Pancreas (tissue), 10 donors: ENCODE measurements around the gene COG7. TPM values are rescaled to one million over a fixed set of nuclear protein-coding genes. Genes with fewer than 3 reads are reported as not detected.

Source experiments
- ATAC-seq, 4 donors: fragments of 200-7000 bp; cut with Tn5 transposase; one replicate each; pipeline versions ENCODE4 v1.8.0 to v1.9.1; 2020; ENCODE audit warnings: mild to moderate bottlenecking in 4 of 4, moderate library complexity in 4 of 4
- DNase-seq, 6 donors: peaks; one replicate each; pipeline ENCODE4 v3.0.0-alpha.2; 2020
- FAIRE-seq: peaks from 2 replicates; lab custom pipeline; 2012; peaks lifted over from hg19 to GRCh38; lab: Jason Lieb, UNC
- H3K27ac ChIP-seq, 4 donors: fragments of 200-600 bp; sonication (generic); 1 replicate in 3 of 4; 2 replicates in 1 of 4; pipeline versions ENCODE4 v1.5.0 to v1.8.0; 2020
- H3K27me3 ChIP-seq, 4 donors: fragments of 200-600 bp; one replicate each; pipeline ENCODE4 v1.8.0; 2021
- H3K36me3 ChIP-seq, 3 donors: fragments of 200-600 bp; sonication (generic) in 1 of 3; one replicate each; pipeline versions ENCODE4 v1.5.0 to v1.8.0; 2020 to 2021
- H3K4me1 ChIP-seq, 3 donors: fragments of 200-600 bp; one replicate each; pipeline ENCODE4 v1.8.0; 2021
- H3K4me3 ChIP-seq, 4 donors: fragments of 200-600 bp; sonication (generic) in 2 of 4; one replicate each; pipeline versions ENCODE4 v1.5.0 to v1.8.0; 2020 to 2021
- H3K9me3 ChIP-seq, 4 donors: fragments of 200-600 bp; one replicate each; pipeline ENCODE4 v1.8.0; 2021
- WGBS, 2 donors: extraction: QIAGEN DNeasy Blood & Tissue Kit; methylation state at CpG; one replicate each; pipeline ENCODE4 v1.1.7; 2013; 5-methylcytosine and 5-hydroxymethylcytosine counted together
- intact Hi-C, 3 donors: fragments of 100-400 bp; cut with DNase I; formaldehyde crosslinking; loops; one replicate each; pipeline versions ENCODE4 v1.11.1 to v1.14.2; 2022
- polyA plus RNA-seq, 2 donors: library from polyadenylated mRNA; stranded (reverse); fragments of 200-250 nt; gene quantifications; one replicate each; pipeline ENCODE4 v1.2.3, GENCODE V29; 2013
- total RNA-seq, 6 donors: library from RNA; stranded (reverse); fragmentation: NEBNext Ultra II Directional in 4 of 6; extraction: Animal tissue kit (Norgen Biotek cat#: 25700) in 4 of 6; gene quantifications; one replicate each; pipeline versions ENCODE4 v1.2.1 to v1.2.4, GENCODE V29; 2021 to 2023
- TF ChIP-seq, protein P1 (sequence below), 4 donors: fragments of 200-600 bp; sonication (generic) in 3 of 4; IDR thresholded peaks; one replicate each; pipeline versions ENCODE4 v1.5.0 to v1.8.0; 2021; ENCODE audit warnings: antibody characterized with exemption in 4 of 4
- donor health status: healthy with polysubstance abuse.
- donor health status: DM: no; HTN: no; CAD: no; lungs with moderate emphysema.
- donor health status: DM: no; HTN: no; CAD: no.
- donor health status: control.
- donor health status: control.
- donor health status: Bipolar disorder and iron deficiency.
- donor health status: DM: yes; HTN: yes; CAD: no.
- donor health status: DM: no; HTN: no; CAD: no.
- donor health status: DM: no; HTN: no; CAD: no.
- donor health status: DM: yes; HTN: yes; CAD: no.

COG7 gene
- total and polyA plus RNA-seq, 8 donors, result 5.9 to 34.0 (median 9.1) TPM

DNA sequence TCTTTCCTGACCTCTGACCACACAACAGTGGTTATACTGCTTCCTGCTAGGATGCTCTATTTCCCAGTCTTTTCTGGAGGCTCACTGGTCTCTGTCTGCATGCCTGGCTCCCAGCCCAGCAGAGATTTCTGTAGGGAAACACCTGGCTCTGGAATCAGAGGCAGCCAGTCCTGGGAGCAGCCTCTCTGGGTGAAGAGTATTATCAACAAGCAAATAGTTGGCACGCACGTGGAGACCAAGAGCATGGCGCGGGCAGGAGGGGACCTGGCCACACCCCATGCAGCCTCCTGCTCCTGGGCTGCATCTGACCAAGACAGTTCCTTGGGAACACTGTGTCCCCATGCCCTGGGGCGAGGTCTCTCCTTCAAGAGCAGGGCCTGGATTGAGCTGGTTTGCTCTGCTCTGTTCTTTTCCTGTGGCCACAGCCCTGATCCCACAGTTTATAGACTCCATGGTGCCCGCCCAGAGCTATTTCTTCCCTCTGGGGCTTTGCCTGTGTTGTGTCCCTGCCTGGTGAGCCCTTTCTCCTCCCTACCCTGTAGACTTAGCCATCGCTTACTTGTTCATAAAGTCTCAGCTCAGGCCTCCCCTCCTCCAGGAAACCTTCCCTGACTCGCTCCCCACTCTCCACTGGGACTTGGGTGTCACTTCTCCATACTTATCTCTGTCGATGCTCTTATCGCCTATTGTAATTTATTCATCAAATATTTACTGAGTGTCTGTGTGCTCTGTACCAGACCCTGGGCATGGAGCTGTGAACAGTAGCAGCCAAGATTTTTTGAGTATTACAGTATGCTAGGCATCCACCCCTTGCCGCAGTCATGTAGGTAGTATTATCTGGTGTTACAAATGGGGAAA, 90.3 kb downstream of the COG7 start:
- TF ChIP-seq, protein P1, sequence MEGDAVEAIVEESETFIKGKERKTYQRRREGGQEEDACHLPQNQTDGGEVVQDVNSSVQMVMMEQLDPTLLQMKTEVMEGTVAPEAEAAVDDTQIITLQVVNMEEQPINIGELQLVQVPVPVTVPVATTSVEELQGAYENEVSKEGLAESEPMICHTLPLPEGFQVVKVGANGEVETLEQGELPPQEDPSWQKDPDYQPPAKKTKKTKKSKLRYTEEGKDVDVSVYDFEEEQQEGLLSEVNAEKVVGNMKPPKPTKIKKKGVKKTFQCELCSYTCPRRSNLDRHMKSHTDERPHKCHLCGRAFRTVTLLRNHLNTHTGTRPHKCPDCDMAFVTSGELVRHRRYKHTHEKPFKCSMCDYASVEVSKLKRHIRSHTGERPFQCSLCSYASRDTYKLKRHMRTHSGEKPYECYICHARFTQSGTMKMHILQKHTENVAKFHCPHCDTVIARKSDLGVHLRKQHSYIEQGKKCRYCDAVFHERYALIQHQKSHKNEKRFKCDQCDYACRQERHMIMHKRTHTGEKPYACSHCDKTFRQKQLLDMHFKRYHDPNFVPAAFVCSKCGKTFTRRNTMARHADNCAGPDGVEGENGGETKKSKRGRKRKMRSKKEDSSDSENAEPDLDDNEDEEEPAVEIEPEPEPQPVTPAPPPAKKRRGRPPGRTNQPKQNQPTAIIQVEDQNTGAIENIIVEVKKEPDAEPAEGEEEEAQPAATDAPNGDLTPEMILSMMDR (IDR thresholded peaks at IDR 0.05), result no peak
- intact Hi-C loops, result no loop called here
- Histone ChIP-seq H3K36me3 (no peaks in the 10 kb centered on the region), H3K4me3 (no peak overlapping the region), H3K27me3 (no peaks in the 10 kb centered on the region), H3K27ac (peak overlapping the region; percentile 16 to 70 (median 44)), H3K9me3 (no peaks in the 10 kb centered on the region), H3K4me1 (peaks cover 0 to 33% (median 5%) of the 10 kb centered on the region in 3 donors)
- FAIRE-seq (no peak), DNase-seq (peak in 5 of 6 donors; percentile 50 to 72 (median 60)), ATAC-seq (peak; percentile 65 to 82 (median 76))
- 24 to 26% methylated on average over 11 of the region's 11 CpGs for WGBS, 2 donors

DNA sequence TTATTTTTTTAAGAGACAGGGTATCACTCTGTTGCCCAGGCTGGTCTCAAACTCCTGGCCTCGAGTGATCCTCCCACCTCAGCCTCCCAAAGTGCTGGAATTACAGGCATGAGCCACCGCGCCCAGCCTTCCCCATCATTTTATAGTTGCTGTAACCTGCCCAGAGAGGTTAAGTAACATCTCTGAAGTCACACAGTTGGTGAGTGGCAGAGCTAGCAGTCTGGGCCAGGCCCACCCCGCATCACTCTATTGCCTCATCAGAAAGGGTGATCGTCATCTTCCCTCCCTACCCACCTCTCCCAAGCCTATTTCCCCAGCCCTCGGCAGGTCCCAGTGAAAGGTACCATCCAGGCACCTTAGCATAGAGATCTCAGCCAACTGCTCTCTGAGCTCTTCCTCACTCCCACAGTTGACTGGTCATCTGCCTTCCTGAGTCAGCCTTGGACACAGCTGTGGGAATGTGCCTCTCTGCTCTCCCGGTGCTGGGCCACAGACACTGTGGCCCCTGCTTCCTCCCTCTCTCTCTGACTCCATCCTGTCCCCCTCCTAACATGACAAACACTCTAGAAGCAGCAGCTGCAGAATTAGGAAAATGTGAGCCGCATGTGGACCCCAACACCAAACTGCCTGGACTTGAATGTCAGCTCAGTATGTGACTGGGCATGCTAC, 93.8 kb downstream of the COG7 start:
- TF ChIP-seq, protein P1 (IDR thresholded peaks at IDR 0.05), result no peak
- peaks cover 0 to 17% (median 5%) of the 10 kb centered on the region in 3 donors for H3K4me1 ChIP-seq
- FAIRE-seq (no peak), ATAC-seq (no peak), DNase-seq (peak in 1 of 6 donors; percentile 24)
- no peak overlapping the region for H3K27ac ChIP-seq
- H3K4me3 ChIP-seq, result no peak overlapping the region
- intact Hi-C loops, result no loop called here
- H3K9me3 ChIP-seq, result no peaks in the 10 kb centered on the region
- H3K36me3 ChIP-seq, result no peaks in the 10 kb centered on the region
- WGBS, 2 donors, result 72 to 75% methylated on average over 8 of the region's 8 CpGs
- no peaks in the 10 kb centered on the region for H3K27me3 ChIP-seq

DNA sequence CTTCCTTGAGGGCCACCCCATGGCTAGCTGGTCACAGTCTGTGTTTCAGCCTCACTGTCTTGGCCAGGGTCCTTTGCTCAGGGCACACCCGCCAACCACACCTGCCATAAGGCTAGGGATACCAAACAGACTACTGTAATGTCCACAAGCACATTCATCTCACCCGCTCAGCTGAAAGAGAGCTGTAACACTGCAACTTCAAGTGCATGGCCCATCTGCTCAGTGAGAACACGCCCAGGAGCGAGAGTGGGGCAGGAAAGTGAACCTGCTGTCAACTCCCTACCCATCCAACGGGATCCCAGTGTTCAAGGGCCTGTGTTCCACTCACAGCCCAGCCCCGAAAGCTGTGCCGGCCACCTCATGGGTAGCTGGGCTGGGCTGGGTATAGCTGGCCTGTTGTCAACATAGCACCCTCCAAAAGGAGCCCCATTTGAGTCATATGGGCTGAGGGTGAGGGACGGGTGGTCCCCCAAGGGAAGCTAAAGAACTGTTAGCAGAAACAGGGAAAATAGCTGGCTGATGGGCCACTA, 95.2 kb downstream of the COG7 start:
- 84 to 87% methylated on average over 8 of the region's 8 CpGs for WGBS, 2 donors
- H3K9me3 ChIP-seq, result no peaks in the 10 kb centered on the region
- TF ChIP-seq, protein P1 (IDR thresholded peaks at IDR 0.05), result no peak
- H3K4me1 ChIP-seq, result peaks cover 0 to 5% (median 0%) of the 10 kb centered on the region in 3 donors
- FAIRE-seq (no peak), ATAC-seq (no peak), DNase-seq (peak in 1 of 6 donors; percentile 34)
- intact Hi-C loops, result no loop called here
- no peaks in the 10 kb centered on the region for H3K27me3 ChIP-seq
- no peaks in the 10 kb centered on the region for H3K36me3 ChIP-seq
- no peak overlapping the region for H3K4me3 ChIP-seq
- H3K27ac ChIP-seq, result no peak overlapping the region

DNA sequence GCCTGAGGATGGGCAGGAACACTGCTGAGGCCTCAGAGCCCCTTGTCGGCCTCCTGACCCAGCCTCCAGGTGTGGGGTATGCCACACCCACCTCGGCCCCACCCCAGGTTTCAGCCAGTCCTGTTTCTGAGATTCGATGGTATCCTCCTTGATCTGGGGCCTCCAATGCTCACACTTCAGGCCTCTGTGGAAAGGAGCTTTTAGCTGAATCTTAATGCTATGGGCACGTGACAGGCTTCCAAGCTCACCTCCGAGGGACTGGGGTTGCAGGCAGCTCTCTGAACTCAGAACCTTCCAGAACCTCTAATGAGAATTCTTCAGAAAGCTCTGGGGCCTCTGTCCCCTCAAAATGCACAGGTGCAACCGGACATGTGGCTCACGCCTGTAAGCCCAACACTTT, 96.0 kb downstream of the COG7 start:
- no peak overlapping the region for H3K4me3 ChIP-seq
- H3K36me3 ChIP-seq, result no peaks in the 10 kb centered on the region
- WGBS, 2 donors, result 85 to 97% methylated on average over 7 of the region's 7 CpGs
- H3K4me1 ChIP-seq, result no peaks in the 10 kb centered on the region
- no peak for ATAC-seq
- intact Hi-C loops, result no loop called here
- TF ChIP-seq, protein P1 (IDR thresholded peaks at IDR 0.05), result no peak
- no peak overlapping the region for H3K27ac ChIP-seq
- peak in 1 of 6 donors; percentile 45 for DNase-seq
- FAIRE-seq, result no peak
- no peaks in the 10 kb centered on the region for H3K27me3 ChIP-seq
- no peaks in the 10 kb centered on the region for H3K9me3 ChIP-seq
